HG02943 (cell line): ENCODE data around the gene SPECC1.
"Not testable (repeated sequence)": the region's sequence is repeated elsewhere in the genome, so short reads cannot be mapped to it uniquely, and the experiment has no call there.

Experiments used
- ATAC-seq: cut with Tn5 transposase; IDR thresholded peaks from one replicate; pipeline ENCODE4 v1.9.1; 2021; ENCODE audit warnings: mild to moderate bottlenecking, low read depth, moderate library complexity; ENCODE audit not compliant: unreplicated experiment

SPECC1 gene

DNA sequence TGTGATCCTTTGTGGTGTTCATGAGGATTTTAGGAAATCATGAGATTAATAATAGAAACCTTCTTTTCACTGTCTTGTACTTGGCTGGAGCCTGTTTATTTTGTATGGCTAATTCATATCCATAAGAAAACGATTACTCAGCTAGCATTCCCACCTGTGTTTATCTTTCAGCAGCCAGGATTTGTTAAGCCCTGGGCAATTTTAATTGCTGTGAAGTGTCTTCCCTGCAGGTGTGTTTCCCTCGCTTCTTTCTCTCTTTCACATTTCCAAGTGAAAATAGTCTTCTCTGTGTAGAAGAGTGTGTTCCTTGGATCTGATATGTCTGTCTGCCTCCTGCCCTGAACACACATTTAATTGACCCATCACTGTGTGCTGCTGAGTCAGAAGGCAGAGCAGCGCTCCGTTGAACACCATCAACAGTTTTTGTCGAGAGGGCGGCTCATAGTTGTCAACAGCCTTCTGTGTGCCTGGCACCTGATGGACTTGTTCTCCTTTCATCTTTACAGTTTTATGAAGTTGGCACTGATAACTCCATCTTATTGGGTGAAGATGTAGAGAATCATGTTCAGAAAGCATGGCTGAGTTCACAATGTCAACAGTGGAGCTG lies 83.2 kb downstream of the SPECC1 start:
- ATAC-seq = no peak

DNA sequence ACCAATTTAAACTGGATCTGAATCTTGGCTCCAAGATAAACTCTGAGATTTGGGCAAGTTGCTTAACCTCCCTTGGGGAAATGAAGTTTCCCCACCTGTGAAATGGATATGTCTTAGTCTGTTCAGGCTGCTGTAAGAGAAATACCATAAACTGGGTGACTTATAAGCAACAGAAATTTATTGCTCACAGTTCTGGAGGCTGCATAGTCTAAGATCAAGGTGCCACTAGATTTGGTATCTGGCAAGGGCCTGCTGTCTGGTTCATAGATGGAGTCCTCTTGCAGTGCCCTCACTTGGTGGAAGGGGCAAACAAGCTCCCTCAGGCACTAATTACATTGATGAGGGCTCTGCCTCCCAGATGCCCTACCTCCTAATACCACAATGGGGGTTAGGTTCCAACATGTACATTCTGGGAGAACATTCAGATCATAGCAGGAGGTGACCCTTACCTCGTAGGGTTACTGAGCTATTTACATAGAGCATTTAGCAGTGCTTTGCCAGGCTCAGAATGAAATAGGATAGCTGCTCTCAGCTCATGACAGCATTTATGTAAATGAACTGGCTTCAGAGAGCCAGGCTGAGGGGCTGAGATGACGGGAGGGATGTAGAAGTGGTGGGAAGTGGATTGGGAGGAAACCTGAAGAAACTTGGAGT lies 83.9 kb downstream of the SPECC1 start:
- ATAC-seq = no peak

DNA sequence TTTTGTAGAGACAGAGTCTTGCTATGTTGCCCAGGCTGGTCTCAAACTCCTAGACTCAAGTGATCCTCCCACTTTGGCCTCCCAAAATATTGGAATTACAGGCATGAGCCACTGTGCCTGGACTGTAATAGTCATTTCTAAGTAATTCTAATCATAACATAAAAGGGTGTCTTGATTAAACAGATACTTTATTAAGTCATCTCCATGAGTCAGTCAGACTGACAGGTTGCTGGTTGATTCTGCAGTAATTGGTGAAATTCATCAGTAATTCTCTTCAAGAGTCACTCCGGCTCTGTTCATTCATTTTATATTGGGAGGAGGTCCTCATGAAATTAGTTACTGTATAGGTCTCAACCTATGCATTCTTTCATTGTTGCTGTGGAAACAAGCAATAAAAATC lies 85.6 kb downstream of the SPECC1 start:
- ATAC-seq = no peak

DNA sequence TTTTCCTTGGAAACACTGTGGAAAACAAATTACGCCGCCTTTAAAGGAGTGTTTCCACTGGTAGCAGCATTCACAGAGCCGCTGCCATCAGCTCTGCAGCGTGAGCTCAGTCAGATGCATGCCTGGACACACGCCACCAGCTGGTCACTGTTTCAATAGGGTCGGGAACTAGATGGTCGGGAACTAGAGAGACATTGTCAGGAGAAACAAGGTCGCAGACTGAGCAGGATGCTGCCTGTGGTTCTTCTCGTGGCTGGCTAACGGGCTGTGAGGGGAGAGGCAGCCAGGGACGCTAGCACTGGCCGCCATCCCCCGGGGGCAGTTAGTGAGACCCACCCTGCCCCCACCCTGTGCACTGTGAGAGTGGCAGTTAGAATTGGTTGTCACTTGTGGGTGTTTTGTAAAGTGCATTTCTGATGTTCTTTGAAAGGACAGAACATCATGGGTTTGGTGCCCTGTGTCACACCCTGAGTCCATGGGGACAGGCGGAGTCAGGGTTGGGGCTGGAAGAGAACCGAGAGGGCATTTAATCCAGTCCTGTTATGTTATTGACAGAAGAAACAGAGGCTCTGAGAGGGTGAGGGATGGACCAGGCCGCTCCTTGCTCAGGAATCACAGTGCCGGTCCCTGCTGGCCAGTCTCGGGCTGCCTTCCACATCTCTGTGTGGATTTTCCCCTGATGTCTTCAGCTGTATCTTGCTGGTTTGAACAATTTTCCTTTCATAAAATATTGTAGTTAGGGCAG lies 86.3 kb downstream of the SPECC1 start:
- no peak for ATAC-seq

DNA sequence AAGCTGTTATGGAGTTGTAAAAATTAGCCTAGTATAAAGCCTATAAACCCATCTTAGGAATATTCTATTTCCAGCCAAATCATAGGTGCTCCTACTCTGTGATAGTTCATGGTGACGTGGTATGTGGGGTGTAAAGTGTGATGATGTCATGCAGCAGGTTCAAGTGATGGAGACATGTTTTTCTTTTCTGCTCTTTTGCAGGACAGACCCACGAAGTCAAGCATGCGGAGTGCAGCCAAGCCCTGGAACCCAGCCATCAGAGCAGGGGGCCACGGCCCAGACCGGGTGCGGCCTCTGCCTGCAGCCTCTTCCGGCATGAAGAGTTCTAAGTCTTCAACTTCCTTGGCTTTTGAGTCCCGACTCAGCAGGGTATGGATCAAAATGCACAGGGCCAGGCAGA lies 87.3 kb downstream of the SPECC1 start:
- ATAC-seq = no peak

DNA sequence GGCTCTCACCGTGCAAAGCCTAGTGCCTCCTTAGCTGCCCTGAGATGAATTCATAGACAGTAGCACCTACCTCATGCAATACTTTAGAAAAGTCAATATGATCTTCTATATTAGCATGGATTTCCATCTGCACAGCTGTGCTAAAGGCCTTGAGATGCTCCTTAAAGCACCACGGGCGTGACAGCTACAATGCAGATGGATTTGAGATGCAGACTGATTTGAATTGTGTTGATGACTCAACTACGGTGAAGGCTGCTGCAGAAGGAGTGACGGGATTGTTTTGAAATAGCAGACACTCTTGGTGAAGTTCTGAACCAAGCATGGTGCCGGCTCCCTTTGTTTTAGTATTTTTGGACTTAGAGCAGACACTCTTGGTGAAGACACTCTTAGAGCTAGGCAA lies 88.2 kb downstream of the SPECC1 start:
- ATAC-seq = no peak

DNA sequence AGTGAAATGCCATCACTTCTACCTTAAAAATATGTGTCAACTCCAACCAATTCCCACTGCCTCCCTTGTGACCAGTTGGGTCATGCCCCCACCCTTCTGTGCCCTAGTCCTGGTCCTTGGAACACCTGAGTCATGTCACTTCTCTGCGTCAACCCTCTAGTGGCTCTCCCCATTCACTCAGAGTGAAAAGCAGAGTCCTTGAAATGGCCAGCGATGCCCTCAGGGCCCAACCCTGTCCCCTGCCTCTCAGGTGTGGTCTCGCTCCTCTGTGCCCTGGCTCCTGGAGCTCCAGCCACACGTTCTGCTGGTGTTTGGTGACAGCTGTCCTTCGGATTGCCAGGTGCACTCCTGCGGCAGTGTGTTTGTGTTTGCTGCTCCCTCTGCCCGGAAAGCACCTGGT lies 89.2 kb downstream of the SPECC1 start:
- no peak for ATAC-seq

DNA sequence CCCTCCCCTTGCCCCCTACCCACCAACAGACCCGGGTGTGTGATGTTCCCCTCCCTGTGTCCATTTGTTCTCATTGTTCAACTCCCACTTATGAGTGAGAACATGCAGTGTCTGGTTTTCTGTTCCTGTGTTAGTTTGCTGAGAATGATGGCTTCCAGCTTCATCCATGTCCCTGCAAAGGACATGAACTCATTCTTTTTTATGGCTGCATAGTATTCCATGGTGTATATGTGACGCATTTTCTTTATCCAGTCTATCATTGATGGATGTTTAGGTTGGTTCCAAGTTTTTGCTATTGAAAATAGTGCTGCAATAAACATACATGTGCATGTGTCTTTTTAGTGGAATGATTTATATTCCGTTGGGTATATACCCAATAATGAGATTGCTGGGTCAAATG lies 91.6 kb downstream of the SPECC1 start:
- ATAC-seq = not testable (repeated sequence)

DNA sequence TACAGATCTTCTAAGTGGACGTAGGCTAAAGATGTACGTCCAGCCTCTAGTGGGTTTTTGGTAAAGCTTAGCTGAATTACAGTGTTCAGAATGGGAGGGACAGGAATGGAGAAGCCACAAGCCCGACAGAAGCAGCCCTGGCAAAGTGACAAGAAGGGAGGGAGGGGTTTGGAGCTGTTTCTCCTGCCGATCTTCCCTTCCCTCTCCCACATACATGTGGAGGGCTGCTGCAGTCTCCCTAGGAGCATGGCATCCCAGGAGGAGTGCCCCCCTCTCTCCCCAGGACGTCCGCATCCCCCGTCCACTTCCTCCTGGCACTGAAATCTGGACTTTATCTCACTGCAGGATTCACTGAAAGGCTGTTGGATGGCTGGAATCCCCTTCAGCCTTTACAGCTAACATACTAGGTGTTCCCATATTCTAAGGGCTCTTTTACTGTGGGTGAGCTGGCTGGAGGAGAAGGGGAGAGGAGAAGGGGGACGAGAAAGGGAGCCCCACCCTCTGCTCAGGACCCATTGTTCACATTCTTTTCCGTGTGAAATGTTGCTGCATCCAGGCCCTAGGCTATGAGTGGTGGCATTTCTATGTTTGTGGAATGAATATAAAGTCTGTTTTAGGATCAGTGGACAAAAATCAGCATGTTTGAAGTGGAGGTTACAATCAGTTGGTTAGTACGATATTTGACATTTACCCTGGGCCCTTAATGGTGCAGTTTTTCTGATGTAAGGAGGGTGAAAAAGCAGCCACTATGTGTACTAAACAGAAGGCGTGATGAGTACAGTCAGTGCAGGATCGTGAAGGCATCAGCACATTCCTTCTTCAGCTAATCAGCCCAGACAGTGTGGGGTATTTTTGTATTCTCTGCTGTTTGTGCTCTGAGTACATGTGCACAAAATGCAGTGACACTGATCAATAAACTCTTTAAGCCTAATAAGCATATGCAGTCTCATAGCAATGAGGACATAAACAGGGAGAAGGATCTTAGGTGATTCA lies 94.6 kb downstream of the SPECC1 start:
- ATAC-seq = no peak

DNA sequence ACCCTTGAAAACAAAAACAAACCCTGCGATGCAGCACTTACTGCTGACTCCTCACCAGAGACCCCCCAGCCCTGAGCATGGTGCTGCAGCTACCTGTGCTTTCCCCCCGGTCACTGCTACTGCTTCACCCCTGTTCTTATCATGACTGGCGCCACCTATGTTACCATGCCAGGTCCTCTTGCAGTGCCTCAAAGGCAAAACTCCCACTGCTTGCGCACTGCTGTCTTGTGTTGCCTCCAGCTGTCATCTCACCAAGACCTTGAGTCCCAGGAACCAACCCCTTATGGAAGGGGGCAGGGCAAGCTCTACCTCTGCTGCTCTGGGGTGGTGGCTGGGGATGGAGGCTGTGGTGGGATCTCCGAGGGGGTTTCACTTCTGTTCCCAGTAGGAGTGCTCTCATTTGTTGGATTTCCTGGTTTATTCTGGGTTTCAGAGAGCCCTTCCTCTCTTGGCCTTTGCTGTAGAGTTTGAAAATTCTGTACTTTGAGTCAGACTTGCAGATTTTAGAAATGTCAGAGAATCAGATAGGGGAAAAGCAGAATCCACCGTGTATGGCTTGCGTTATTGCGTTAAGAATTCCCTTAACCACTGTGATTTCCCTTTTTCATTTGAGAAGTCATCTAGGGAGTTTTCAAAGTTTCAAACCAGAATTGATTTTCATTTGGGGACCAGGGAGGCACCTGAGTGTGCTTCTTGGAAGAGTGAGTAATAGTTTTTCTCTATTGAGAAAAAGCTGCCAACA lies 96.6 kb downstream of the SPECC1 start:
- ATAC-seq = no peak

DNA sequence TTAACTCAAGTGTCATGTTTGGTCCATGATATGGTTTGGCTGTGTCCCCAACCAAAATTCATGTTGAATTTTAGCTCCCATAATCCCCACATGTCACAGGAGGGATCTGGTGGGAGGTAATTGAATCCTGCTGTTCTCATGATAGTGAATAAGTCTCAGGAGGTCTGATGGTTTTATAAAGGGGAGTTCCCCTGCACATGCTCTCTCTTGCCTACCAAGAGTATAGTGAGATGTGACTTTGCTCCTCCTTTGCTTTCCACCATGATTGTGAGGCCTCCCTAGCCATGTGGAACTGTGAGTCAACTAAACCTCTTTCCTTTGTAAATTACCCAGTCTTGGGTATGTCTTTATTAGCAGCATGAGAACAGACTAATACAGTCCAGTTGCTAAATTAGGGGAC lies 97.3 kb downstream of the SPECC1 start:
- not testable (repeated sequence) for ATAC-seq

DNA sequence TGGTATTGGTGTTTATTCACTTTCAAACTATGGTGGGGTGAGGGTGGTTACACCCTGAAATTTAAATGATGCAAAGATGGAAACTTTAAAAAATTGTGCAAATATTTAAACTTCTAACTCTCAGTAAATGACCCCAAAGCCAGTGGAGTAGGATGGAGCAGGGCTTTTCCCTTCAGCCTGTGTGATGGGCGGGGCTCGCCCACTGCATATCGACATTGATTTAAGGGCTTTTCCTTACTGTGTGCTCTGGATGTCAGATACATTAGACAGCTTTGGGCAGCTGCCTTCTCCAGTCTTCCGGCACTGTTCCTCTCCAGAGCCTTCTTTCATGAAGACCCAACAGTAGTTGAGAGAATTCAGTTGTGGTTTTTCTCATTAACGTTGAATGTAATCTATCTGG lies 99.9 kb downstream of the SPECC1 start:
- ATAC-seq = no peak

DNA sequence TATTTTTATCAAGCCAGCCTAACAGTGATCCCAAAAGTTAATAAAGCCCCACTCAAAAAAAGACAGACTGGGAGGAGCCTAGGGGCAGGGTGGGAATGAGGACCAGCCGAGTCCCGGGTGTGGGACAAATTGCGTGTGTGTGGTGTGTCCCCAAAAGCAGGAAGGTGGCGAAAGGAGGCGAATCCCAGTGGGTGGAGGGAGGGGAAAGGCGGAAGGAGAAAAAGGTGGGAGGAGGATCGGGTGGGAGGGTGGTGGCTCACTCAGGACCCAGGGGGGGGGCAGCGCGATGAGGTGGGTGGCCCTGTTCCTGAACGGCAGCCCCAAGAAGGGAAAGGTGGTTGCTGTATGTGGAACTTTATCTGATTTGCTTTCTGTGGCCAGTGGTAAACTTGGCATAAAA lies 102.4 kb downstream of the SPECC1 start:
- ATAC-seq = no peak

DNA sequence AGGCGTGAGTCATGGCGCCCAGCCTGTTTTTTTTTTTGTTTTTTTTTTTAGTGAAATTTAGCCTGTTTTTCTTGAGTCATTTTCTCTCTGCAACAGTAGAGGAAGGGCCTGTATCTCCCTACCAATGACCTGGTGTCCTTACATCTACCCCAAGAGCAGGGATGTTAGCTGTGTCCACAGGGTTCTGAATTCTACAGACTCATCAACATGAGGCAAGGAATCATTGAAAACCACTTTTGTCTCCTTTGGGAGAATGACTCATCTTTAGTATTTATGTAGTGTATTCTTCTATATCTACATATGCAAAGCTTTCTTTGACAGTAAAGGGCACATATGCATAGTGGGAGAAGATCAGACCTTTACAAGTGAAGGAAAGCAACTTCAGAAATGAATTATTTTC lies 105.3 kb downstream of the SPECC1 start:
- no peak for ATAC-seq

DNA sequence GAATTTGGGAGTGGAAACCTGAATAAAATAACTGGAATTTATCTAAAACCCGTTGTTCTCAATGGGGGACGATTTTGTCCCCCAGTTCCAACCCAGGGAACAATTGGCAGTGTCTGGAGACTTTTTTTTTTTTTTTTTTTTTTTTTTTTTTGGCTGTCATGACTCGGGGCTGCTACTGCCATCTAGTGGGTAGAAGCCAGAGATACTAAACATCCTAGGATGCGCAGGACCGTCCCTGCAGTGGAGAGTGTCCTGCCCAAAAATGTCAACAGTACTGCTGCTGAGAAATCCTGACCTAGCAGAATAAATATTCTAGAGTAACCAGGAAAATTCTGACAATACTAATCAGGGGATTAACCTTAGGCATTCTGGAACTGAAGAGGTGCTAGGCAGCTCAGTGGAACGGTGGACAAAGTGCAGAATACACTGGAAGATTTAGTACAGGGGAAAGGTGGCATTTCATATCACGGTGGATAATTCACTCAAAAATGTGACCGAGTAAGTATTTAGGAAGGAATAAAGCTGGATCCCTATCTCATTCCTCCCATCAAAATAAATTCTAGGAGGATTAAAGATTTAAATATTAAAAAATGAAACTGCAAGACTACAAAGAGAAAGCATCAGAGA lies 107.6 kb downstream of the SPECC1 start:
- no peak for ATAC-seq

DNA sequence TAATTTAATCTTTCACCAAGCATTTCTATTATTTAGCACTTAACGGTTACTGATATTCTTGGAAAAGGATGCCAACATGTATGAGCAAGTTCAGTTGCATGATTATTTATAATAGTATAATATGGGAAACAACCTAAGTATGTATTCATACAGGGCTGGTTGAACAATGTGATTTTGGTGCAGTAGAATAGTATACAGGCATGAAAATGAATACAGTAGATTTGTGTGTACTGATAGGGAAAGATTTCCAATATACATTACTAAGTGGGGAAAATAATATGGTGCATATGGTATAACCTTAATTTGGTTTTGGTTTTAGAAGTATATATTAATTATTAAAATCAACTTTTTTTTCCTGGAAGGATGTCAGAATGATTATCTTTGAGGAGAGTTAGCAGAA lies 109.1 kb downstream of the SPECC1 start:
- ATAC-seq = no peak

DNA sequence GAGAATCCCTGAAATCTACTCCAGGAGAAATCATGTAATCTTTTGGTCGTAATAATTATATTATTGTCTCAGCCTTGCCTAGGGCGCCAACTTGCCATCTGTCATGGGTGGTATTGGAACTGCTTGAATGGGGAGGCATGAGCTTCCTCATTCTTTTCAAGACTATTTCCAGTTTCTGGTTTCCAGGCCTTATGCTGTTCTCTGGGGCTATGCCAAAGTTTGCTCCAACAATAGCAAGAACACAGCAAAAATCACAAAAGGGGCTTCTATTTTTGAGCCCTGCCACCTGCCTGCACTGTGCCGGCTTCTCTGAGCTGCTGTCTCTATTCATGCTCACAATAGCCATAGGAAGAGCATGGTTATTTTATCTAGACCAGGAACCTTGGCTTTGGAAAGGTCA lies 111.7 kb downstream of the SPECC1 start:
- no peak for ATAC-seq

DNA sequence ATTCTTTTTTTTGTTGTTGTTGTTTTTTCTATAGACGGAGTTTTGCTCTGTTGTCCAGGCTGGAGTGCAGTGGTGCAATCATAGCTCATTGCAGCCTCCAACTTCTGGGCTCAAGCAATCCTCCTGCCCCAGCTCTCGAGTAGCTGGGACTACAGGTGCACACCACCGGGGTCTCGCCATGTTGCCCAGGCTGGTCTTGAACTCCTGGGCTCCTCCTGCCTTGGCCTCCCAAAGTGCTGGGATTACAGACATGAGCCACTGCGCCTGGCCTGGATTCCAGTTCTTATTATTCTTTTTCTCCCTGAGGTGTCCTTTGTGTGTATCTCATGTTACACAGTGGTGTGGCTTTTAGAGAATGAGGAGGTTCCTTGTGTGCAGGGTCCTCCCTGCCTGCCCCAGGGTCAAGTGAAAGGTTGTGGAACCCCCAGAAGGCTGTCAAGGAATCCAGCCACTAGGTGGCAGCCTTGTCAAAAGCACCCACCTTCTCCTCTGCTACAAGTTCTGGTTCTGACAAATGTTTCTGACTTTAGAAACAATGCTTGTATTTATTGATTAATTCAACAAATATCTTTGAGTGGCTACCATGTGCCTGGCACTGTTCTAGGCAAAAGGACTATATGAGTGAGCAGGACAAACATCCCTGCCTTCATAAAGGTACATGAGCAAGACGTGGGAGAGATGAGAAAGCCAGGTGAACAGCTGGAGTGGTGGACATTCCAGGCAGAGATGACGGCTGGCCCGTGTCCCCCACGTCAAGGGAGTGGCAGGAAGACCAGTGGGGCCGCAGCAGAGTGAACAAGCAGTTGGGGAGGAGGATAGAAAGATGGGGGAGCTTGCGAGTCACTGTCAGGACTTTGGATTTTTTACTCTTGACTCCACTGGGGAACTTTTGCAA lies 112.4 kb downstream of the SPECC1 start:
- no peak for ATAC-seq
